IMR-90 (cell line): ENCODE data around the gene ZFYVE28. TPM values are rescaled to one million over a fixed set of nuclear protein-coding genes. Genes with fewer than 3 reads are reported as not detected.
A peak's percentile ranks its signal among the peaks of the same experiment; 100 is the strongest.

Experiments
- ATAC-seq: fragments of 200-7000 bp; cut with Tn5 transposase; 2 replicates; pipeline ENCODE4 v1.9.1; 2020; ENCODE audit warnings: low read depth, mild to moderate bottlenecking, moderate library complexity
- BruUV-seq: library from RNA; stranded (reverse); fragments of 400-500 nt; replicated peaks from 2 replicates; lab custom pipeline; 2021; lab: Mats Ljungman, UMichigan
- CTCF ChIA-PET: fragments of 300-600 bp; formaldehyde crosslinking; extraction: SDS; loops from one replicate; lab custom pipeline; 2021; ENCODE audit warnings: antibody characterized with exemption; lab: Yijun Ruan, JAX
- POLR2A ChIA-PET: fragments of 300-600 bp; sonication (Branson Sonifier 250); formaldehyde crosslinking; loops from one replicate; lab custom pipeline; 2022; ENCODE audit warnings: antibody characterized with exemption; ENCODE audit not compliant: unreplicated experiment; lab: Charles Lee
- DNase-seq: peaks from one replicate; pipeline ENCODE4 v3.0.0; 2013
- H2AFZ ChIP-seq: replicated peaks from 2 replicates; pipeline ENCODE3; 2013; ENCODE audit warnings: low read length, mild to moderate bottlenecking; ENCODE audit not compliant: poor library complexity
- H2AK5ac ChIP-seq: 2 replicates; pipeline ENCODE4 v1.6.1; 2013; ENCODE audit warnings: low read depth, low read length, inconsistent platforms
- H2AK9ac ChIP-seq: replicated peaks from 2 replicates; pipeline ENCODE3; 2013; ENCODE audit warnings: mild to moderate bottlenecking, low read depth, low read length, moderate library complexity; ENCODE audit not compliant: poor library complexity
- H2BK120ac ChIP-seq: 2 replicates; pipeline ENCODE4 v1.6.1; 2013; ENCODE audit warnings: low read depth, low read length, inconsistent platforms
- H2BK15ac ChIP-seq: 3 replicates; pipeline ENCODE4 v1.6.1; 2013; ENCODE audit warnings: low read depth, low read length, inconsistent platforms
- H2BK20ac ChIP-seq: 2 replicates; pipeline ENCODE4 v1.6.1; 2013; ENCODE audit warnings: low read depth, mild to moderate bottlenecking, inconsistent platforms, low read length, moderate library complexity
- H2BK5ac ChIP-seq: 2 replicates; pipeline ENCODE4 v1.6.1; 2013; ENCODE audit warnings: mild to moderate bottlenecking, low read depth, low read length, inconsistent platforms; ENCODE audit not compliant: poor library complexity, severe bottlenecking
- H3K14ac ChIP-seq: replicated peaks from 2 replicates; pipeline ENCODE4 v1.6.1; 2013; ENCODE audit warnings: low read depth, low read length, inconsistent platforms
- H3K18ac ChIP-seq: 2 replicates; pipeline ENCODE4 v1.6.1; 2013; ENCODE audit warnings: low read depth, low read length, control low read depth
- H3K23ac ChIP-seq: 2 replicates; pipeline ENCODE4 v1.6.1; 2013; ENCODE audit warnings: low read depth, low read length, inconsistent platforms
- H3K27ac ChIP-seq: 2 replicates; pipeline ENCODE4 v1.5.1; 2013; ENCODE audit warnings: mild to moderate bottlenecking, control low read depth, low read length; ENCODE audit not compliant: insufficient read depth
- H3K27me3 ChIP-seq: 2 replicates; pipeline ENCODE4 v1.6.1; 2013; ENCODE audit warnings: low read length; ENCODE audit not compliant: control insufficient read depth, insufficient read depth
- H3K36me3 ChIP-seq: 2 replicates; pipeline ENCODE4 v1.6.1; 2013; ENCODE audit warnings: low read length, mixed read lengths; ENCODE audit not compliant: control insufficient read depth, insufficient read depth
- H3K4ac ChIP-seq: 2 replicates; pipeline ENCODE4 v1.6.1; 2013; ENCODE audit warnings: low read depth, low read length, inconsistent platforms
- H3K4me1 ChIP-seq: 2 replicates; pipeline ENCODE4 v1.6.1; 2013; ENCODE audit warnings: low read length, mixed read lengths; ENCODE audit not compliant: control insufficient read depth, insufficient read depth
- H3K4me2 ChIP-seq: 2 replicates; pipeline ENCODE4 v1.6.1; 2013; ENCODE audit warnings: low read depth, mild to moderate bottlenecking, control low read depth, low read length, moderate library complexity
- H3K4me3 ChIP-seq: 2 replicates; pipeline ENCODE4 v1.5.1; 2013; ENCODE audit warnings: low read depth, mild to moderate bottlenecking, control low read depth, low read length, moderate library complexity; ENCODE audit not compliant: insufficient read depth
- H3K56ac ChIP-seq: 2 replicates; pipeline ENCODE4 v1.6.1; 2013; ENCODE audit warnings: low read length, inconsistent platforms; ENCODE audit not compliant: insufficient read depth; ENCODE audit errors: extremely low read depth
- H3K79me1 ChIP-seq, 2 experiments: 2 replicates each; pipeline ENCODE4 v1.6.1; 2013; ENCODE audit warnings: low read length in 2 of 2, inconsistent platforms in 1 of 2, low read depth in 1 of 2
- H3K9ac ChIP-seq: 2 replicates; pipeline ENCODE4 v1.6.1; 2013; ENCODE audit warnings: low read depth, low read length, control low read depth
- H3K9me1 ChIP-seq: 2 replicates; pipeline ENCODE4 v1.6.1; 2013; ENCODE audit warnings: low read length, inconsistent platforms; ENCODE audit not compliant: insufficient read depth
- H3K9me3 ChIP-seq: 2 replicates; pipeline ENCODE4 v1.6.1; 2013; ENCODE audit warnings: low read length; ENCODE audit not compliant: control insufficient read depth, insufficient read depth
- H4K20me1 ChIP-seq: 2 replicates; pipeline ENCODE4 v1.6.1; 2013; ENCODE audit warnings: low read length, inconsistent platforms; ENCODE audit not compliant: insufficient read depth
- H4K5ac ChIP-seq: 2 replicates; pipeline ENCODE4 v1.6.1; 2013; ENCODE audit warnings: mild to moderate bottlenecking, low read depth, low read length, control low read depth
- H4K8ac ChIP-seq, 2 experiments: 2 replicates each; pipeline ENCODE4 v1.6.1; 2013; ENCODE audit warnings: low read depth in 2 of 2, low read length in 2 of 2, control low read depth in 1 of 2, inconsistent platforms in 1 of 2
- H4K91ac ChIP-seq: 2 replicates; pipeline ENCODE4 v1.6.1; 2013; ENCODE audit warnings: low read depth, low read length, inconsistent platforms; ENCODE audit not compliant: insufficient read depth
- CEBPB ChIP-seq: IDR thresholded peaks from 2 replicates; pipeline ENCODE4 v1.6.1; 2012; ENCODE audit warnings: low read depth, low read length, improper control_type of control experiment
- NFE2L2 ChIP-seq: fragments of 150-350 bp; IDR thresholded peaks from 2 replicates; pipeline ENCODE4 v1.6.1; 2016; ENCODE audit warnings: low read depth, mild to moderate bottlenecking, low read length
- RCOR1 ChIP-seq: IDR thresholded peaks from 2 replicates; pipeline ENCODE4 v1.6.1; 2012; ENCODE audit warnings: mild to moderate bottlenecking, low read length, improper control_type of control experiment; ENCODE audit not compliant: insufficient replicate concordance
- WGBS, 2 experiments: methylation state at CpG; one replicate each; pipeline versions ENCODE4 v1.1.5 to v1.1.7; 2013; ENCODE audit warnings: missing lambda C conversion rate in 2 of 2; ENCODE audit not compliant: insufficient read length in 1 of 2; ENCODE audit errors: extremely low coverage in 2 of 2; 5-methylcytosine and 5-hydroxymethylcytosine counted together
- dilution Hi-C: fragments of 300-500 bp; cut with HindIII; formaldehyde crosslinking; loops from one replicate; pipeline ENCODE4 v1.14.3; 2018; ENCODE audit warnings: low sequenced_read_pairs; ENCODE audit not compliant: unreplicated experiment
- in situ Hi-C: fragments of 300-500 bp; cut with MboI; formaldehyde crosslinking; loops from 3 replicates; pipeline ENCODE4 v1.14.3; 2019; ENCODE audit warnings: low sequenced_read_pairs, inconsistent platforms, mixed read lengths
- intact Hi-C: fragments of 100-400 bp; cut with micrococcal nuclease; formaldehyde crosslinking; loops from 2 replicates; pipeline ENCODE4 v1.10.0; 2022
- polyA plus RNA-seq, 3 experiments: library from polyadenylated mRNA; depleted of rRNA; stranded (reverse); fragments of >200 nt; gene quantifications; 2 replicates each; pipeline ENCODE4 v1.2.3, GENCODE V29; 2012; ENCODE audit warnings: low replicate concordance in 1 of 3
- total RNA-seq: library from RNA; depleted of rRNA; stranded (reverse); fragments of >200 nt; gene quantifications from 2 replicates; pipeline ENCODE4 v1.2.3, GENCODE V29; 2012

ZFYVE28 gene
- total and polyA plus RNA-seq, 2 of the 4 experiments (the other 2 are of a cell fraction), result 0.36 to 1.2 TPM

DNA sequence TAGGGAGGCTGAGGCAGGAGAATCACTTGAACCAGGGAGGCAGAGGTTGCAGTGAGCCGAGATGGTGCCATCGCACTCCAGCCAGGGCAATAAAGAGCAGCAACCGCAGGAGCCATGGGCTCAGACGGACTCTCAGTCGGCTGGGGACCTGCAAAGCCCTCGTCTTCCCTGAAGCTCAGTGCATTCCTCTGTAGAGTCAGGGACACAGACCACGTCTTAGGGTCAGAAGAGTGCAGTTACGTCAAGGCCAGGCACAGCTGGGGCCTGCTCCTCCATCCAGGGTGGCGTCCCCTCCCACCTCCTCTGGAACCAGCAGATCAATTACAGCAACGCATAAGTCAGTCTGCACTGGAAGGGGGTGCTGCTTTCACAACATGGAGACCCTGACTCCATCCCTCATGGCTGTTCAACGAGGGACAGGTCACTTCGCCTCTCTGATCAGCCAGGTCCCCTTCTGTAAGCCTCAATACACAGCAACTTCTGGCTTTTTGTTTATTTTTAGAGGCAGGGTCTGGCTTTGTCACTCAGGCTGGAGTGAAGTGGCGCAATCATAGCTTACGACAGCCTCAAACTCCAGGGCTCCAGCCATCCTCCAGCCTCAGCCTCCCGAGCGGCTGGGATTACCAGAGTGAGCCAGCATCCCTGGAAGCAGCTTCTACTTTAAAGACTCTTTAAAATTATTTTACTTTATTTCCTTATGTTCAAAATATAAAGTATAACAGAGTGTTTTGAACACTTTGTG, 76.4 kb downstream of the ZFYVE28 start:
- no peak overlapping the region for H3K27ac ChIP-seq
- peaks cover 13% of the 10 kb centered on the region for H3K27me3 ChIP-seq
- no peak overlapping the region for H2AK5ac ChIP-seq
- no peak overlapping the region for H2BK5ac ChIP-seq
- H2BK120ac ChIP-seq, result no peak overlapping the region
- H3K4me1 ChIP-seq, result no peaks in the 10 kb centered on the region
- ATAC-seq, result no peak
- DNase-seq, result no peak
- no peak overlapping the region for H3K4me3 ChIP-seq
- dilution Hi-C loops, result no loop called here
- no peak overlapping the region for H4K91ac ChIP-seq
- H3K4me2 ChIP-seq, result no peak overlapping the region
- H2BK20ac ChIP-seq, result no peak overlapping the region
- no peak overlapping the region for H3K56ac ChIP-seq
- CTCF ChIA-PET, result no interaction called here
- no peak overlapping the region for H4K8ac ChIP-seq
- no peak overlapping the region for H2BK15ac ChIP-seq
- H4K5ac ChIP-seq, result no peak overlapping the region
- peaks cover 3% of the 10 kb centered on the region; the same call in 1 of the 2 replicates for H3K9me1 ChIP-seq
- POLR2A ChIA-PET, result no interaction called here
- 84% methylated on average over 9 of the region's 16 CpGs; no CpG with 5 or more reads in 1 of the 2 experiments for WGBS, 2 experiments
- H3K14ac ChIP-seq, result no peak overlapping the region
- no peak overlapping the region for H2AFZ ChIP-seq
- H3K79me1 ChIP-seq, result no peaks in the 10 kb centered on the region
- H3K36me3 ChIP-seq, result no peaks in the 10 kb centered on the region
- intact Hi-C loops, result no loop called here
- no peak overlapping the region for H3K4ac ChIP-seq
- peak overlapping the region; percentile 81 for H2AK9ac ChIP-seq
- H4K20me1 ChIP-seq, result no peaks in the 10 kb centered on the region
- no peak overlapping the region for H3K9ac ChIP-seq
- TF ChIP-seq CEBPB (peak; percentile 36; the same call in 1 of the 2 replicates), RCOR1 (no peak), NFE2L2 (no peak)
- H3K18ac ChIP-seq, result no peak overlapping the region
- in situ Hi-C loops, result no loop called here
- H3K9me3 ChIP-seq, result no peaks in the 10 kb centered on the region; the same call in 1 of the 2 replicates
- no peak overlapping the region for H3K23ac ChIP-seq
- BruUV-seq, result no TSS peak
